ENCODE data around the gene MLEC.

DNA sequence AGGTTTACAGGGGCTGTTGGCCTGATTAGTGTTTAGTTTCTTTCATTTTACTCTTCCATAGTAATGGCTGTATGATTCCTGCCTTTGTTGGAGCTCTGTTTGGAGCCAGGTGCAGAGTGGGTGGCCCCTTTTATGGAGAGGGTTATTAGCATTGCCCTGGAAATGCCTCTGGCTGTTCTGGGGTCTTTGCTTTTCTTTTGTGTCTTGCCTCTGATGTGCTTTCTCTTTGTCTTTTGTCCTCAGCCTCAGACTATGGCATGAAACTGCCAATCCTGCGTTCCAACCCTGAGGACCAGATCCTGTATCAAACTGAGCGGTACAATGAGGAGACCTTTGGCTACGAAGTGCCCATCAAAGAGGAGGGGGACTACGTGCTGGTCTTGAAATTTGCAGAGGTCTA lies 6.9 kb downstream of the MLEC start:
- TF ChIP-seq RAD21 (conservative IDR thresholded peaks at IDR 0.05 in 1 of 2, IDR thresholded peaks at IDR 0.05 in 1 of 2): no peak
- TF ChIP-seq, protein P1, sequence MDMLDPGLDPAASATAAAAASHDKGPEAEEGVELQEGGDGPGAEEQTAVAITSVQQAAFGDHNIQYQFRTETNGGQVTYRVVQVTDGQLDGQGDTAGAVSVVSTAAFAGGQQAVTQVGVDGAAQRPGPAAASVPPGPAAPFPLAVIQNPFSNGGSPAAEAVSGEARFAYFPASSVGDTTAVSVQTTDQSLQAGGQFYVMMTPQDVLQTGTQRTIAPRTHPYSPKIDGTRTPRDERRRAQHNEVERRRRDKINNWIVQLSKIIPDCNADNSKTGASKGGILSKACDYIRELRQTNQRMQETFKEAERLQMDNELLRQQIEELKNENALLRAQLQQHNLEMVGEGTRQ (IDR thresholded peaks at IDR 0.05): no peak
- TF ChIP-seq, protein P2, sequence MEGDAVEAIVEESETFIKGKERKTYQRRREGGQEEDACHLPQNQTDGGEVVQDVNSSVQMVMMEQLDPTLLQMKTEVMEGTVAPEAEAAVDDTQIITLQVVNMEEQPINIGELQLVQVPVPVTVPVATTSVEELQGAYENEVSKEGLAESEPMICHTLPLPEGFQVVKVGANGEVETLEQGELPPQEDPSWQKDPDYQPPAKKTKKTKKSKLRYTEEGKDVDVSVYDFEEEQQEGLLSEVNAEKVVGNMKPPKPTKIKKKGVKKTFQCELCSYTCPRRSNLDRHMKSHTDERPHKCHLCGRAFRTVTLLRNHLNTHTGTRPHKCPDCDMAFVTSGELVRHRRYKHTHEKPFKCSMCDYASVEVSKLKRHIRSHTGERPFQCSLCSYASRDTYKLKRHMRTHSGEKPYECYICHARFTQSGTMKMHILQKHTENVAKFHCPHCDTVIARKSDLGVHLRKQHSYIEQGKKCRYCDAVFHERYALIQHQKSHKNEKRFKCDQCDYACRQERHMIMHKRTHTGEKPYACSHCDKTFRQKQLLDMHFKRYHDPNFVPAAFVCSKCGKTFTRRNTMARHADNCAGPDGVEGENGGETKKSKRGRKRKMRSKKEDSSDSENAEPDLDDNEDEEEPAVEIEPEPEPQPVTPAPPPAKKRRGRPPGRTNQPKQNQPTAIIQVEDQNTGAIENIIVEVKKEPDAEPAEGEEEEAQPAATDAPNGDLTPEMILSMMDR (IDR thresholded peaks at IDR 0.05): no peak
- no peak for TF ChIP-seq RNF2 (IDR thresholded peaks at IDR 0.05; ENCODE audit: borderline replicate concordance, low read depth)
- TF ChIP-seq ZFP36 (IDR thresholded peaks at IDR 0.05; ENCODE audit: borderline replicate concordance, partially characterized antibody): no peak
- TF ChIP-seq SMC3 (IDR thresholded peaks at IDR 0.05): no peak
- TF ChIP-seq POLR2A (IDR thresholded peaks at IDR 0.05; ENCODE audit: low read length): no peak
